BLaER1 treated with 17β-estradiol and CSF1 and Interleukin-3, amounts not matched to agents 10 nM and 100 nM (cell line): ENCODE measurements around the gene TUBA4A.

ENCODE experiments used
- H3K27ac ChIP-seq, 11 experiments: shearing (Covaris generic); formaldehyde crosslinking; 2 replicates each; pipeline ENCODE4 v1.8.1; 2022
- H3K27me3 ChIP-seq, 11 experiments: shearing (Covaris generic); formaldehyde crosslinking; 2 replicates each; pipeline ENCODE4 v1.8.1; 2022
- H3K36me3 ChIP-seq, 11 experiments: shearing (Covaris generic); formaldehyde crosslinking; 2 replicates each; pipeline ENCODE4 v1.8.1; 2022
- H3K4me1 ChIP-seq, 10 experiments: shearing (Covaris generic); formaldehyde crosslinking; 2 replicates each; pipeline ENCODE4 v1.8.1; 2022
- H3K4me2 ChIP-seq, 11 experiments: shearing (Covaris generic); formaldehyde crosslinking; 2 replicates each; pipeline ENCODE4 v1.8.1; 2022
- H3K4me3 ChIP-seq, 10 experiments: shearing (Covaris generic); formaldehyde crosslinking; 2 replicates each; pipeline ENCODE4 v1.8.1; 2022
- H3K9ac ChIP-seq, 11 experiments: shearing (Covaris generic); formaldehyde crosslinking; 2 replicates each; pipeline ENCODE4 v1.8.1; 2022
- H3K9me3 ChIP-seq, 11 experiments: shearing (Covaris generic); formaldehyde crosslinking; replicated peaks in 1 of 11; 2 replicates each; pipeline ENCODE4 v1.8.1; 2022
- H4K20me1 ChIP-seq, 11 experiments: shearing (Covaris generic); formaldehyde crosslinking; 2 replicates each; pipeline ENCODE4 v1.8.1; 2022
- Cebpa-rat ChIP-seq, 11 experiments: shearing (Covaris generic); IDR thresholded peaks; 2 replicates each; pipeline ENCODE4 v1.8.1; 2022

Gene TUBA4A

DNA sequence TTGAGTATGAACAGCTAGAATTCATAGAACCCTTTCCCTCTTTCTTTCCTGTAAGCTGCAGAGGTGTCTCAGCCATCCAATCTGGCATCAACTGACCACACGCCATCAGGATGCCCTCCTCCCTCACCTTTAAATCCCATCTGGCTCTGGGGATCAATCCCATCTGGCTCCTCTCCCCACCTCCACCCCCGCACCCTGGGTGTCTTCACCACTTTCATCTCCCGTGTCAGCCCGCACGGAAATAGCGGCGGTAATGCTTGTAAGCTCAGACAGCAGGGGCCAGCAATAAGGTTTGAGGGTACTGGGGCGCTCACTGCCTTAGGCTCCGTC lies 1.2 kb downstream of the TUBA4A start:
- peak overlapping the region in 9 of 11 experiments; percentile 69 to 88 (median 80); a peak in 18 of 22 replicates for H3K27ac ChIP-seq
- peaks cover 69 to 84% (median 81%) of the 10 kb centered on the region in 10 experiments for H3K4me1 ChIP-seq
- peaks cover 0 to 26% (median 9%) of the 10 kb centered on the region in 11 experiments; a peak in 9 of 22 replicates for H3K36me3 ChIP-seq
- H3K9ac ChIP-seq = peak overlapping the region; percentile 66 to 81 (median 78)
- no peaks in the 10 kb centered on the region for H3K9me3 ChIP-seq
- TF ChIP-seq Cebpa-rat (IDR thresholded peaks at IDR 0.05) = no peak
- peak overlapping the region; percentile 91 to 100 (median 99) for H3K4me2 ChIP-seq
- H3K4me3 ChIP-seq = peak overlapping the region; percentile 59 to 78 (median 66)
- peaks cover 0 to 35% (median 0%) of the 10 kb centered on the region in 11 experiments; a peak in 3 of 22 replicates for H4K20me1 ChIP-seq
- H3K27me3 ChIP-seq = peaks cover 0 to 20% (median 14%) of the 10 kb centered on the region in 11 experiments; a peak in 10 of 22 replicates

DNA sequence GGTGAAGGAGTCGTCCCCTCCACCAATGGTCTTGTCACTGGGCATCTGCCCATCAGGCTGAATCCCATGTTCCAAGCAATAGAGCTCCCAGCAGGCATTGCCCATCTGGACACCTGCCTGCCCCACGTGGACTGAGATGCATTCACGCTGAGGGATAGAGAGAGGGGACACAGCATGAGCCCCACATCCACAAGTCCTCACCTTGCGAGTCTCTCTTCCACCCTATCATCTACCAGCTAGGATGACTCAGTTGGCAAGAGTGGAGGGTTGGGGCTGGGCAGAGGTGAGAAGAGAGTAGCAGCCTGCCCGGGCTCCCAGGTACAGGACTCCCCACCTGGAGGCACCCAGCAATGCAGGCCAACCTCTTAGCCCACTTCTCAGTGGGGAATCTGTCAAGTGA lies 1.6 kb downstream of the TUBA4A start:
- H3K27me3 ChIP-seq = peaks cover 0 to 20% (median 14%) of the 10 kb centered on the region in 11 experiments; a peak in 10 of 22 replicates
- peaks cover 73 to 88% (median 86%) of the 10 kb centered on the region in 10 experiments for H3K4me1 ChIP-seq
- H3K4me2 ChIP-seq = peak overlapping the region; percentile 91 to 100 (median 99)
- H3K4me3 ChIP-seq = peak overlapping the region in 9 of 10 experiments; percentile 59 to 78 (median 66); a peak in 18 of 20 replicates
- no peak for TF ChIP-seq Cebpa-rat (IDR thresholded peaks at IDR 0.05)
- no peaks in the 10 kb centered on the region for H3K9me3 ChIP-seq
- peaks cover 0 to 35% (median 0%) of the 10 kb centered on the region in 11 experiments; a peak in 3 of 22 replicates for H4K20me1 ChIP-seq
- peak overlapping the region in 9 of 11 experiments; percentile 66 to 81 (median 78); a peak in 13 of 22 replicates for H3K9ac ChIP-seq
- peaks cover 0 to 30% (median 14%) of the 10 kb centered on the region in 11 experiments; a peak in 9 of 22 replicates for H3K36me3 ChIP-seq
- peak overlapping the region in 8 of 11 experiments; percentile 73 to 88 (median 80); a peak in 15 of 22 replicates for H3K27ac ChIP-seq

DNA sequence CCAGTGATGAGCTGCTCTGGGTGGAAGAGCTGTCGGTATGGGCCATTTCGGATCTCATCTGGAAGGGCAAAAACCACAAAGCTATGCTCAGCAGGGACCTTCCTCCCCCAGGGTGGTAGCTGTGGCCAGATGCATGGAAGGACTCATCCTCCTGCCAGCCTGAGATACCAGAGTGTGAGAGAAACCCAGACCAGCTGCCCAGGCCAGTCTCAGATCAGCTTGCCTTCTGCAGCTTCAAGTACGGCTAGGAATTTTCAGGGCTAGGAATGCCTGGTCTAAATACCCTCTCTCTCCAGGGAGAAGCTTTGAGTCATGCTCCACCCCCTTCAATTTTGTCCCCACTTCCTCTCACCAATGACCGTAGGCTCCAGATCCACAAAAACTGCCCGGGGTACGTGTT lies 2.1 kb downstream of the TUBA4A start:
- Histone ChIP-seq H3K4me2 (peak overlapping the region; percentile 91 to 100 (median 99)), H3K36me3 (peaks cover 0 to 35% (median 14%) of the 10 kb centered on the region in 11 experiments; a peak in 9 of 22 replicates), H4K20me1 (peaks cover 0 to 35% (median 0%) of the 10 kb centered on the region in 11 experiments; a peak in 3 of 22 replicates), H3K4me1 (peaks cover 77 to 93% (median 90%) of the 10 kb centered on the region in 10 experiments), H3K27ac (peak overlapping the region in 6 of 11 experiments; percentile 73 to 95 (median 80); a peak in 7 of 22 replicates), H3K9ac (peak overlapping the region in 2 of 11 experiments; percentile 2 to 78; a peak in 1 of 22 replicates), H3K4me3 (peak overlapping the region in 3 of 10 experiments; percentile 66 to 78 (median 70); a peak in 7 of 20 replicates), H3K27me3 (peaks cover 0 to 20% (median 14%) of the 10 kb centered on the region in 11 experiments; a peak in 10 of 22 replicates), H3K9me3 (no peaks in the 10 kb centered on the region)
- no peak for TF ChIP-seq Cebpa-rat (IDR thresholded peaks at IDR 0.05)

DNA sequence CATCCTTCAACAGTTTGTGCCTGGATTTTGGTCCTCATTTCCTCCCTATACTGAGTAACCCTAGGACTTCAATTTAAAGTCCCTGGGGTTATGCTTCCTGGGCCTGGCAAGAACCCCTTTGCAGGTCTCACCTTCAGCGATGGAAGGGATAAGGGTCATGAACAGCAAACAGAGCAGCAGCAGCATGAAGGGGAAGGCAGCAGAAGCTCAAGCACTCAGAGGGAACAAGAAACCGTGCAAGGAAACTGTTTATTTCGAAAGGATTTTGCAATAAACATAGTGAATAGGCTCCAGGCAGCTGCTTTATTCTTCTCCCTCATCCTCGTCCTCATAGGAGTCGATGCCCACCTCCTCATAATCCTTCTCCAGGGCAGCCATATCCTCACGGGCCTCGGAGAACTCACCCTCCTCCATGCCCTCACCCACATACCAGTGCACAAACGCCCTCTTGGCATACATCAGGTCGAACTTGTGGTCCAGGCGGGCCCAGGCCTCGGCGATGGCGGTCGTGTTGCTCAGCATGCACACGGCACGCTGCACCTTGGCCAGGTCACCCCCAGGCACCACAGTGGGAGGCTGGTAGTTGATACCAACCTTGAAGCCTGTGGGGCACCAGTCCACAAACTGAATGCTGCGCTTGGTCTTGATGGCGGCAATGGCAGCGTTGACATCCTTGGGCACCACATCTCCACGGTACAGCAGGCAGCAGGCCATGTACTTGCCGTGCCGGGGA lies 3.5 kb downstream of the TUBA4A start:
- H3K9ac ChIP-seq = peak overlapping the region; percentile 52 to 76 (median 70); a peak in 20 of 22 replicates
- no peak for TF ChIP-seq Cebpa-rat (IDR thresholded peaks at IDR 0.05)
- peak overlapping the region in 9 of 10 experiments; percentile 7 to 59 (median 38); a peak in 9 of 20 replicates for H3K4me3 ChIP-seq
- peak overlapping the region; percentile 36 to 95 (median 85); a peak in 21 of 22 replicates for H3K27ac ChIP-seq
- peaks cover 0 to 20% (median 14%) of the 10 kb centered on the region in 11 experiments; a peak in 10 of 22 replicates for H3K27me3 ChIP-seq
- H3K9me3 ChIP-seq = no peaks in the 10 kb centered on the region
- H3K4me1 ChIP-seq = peaks cover 80 to 98% (median 97%) of the 10 kb centered on the region in 10 experiments
- H3K36me3 ChIP-seq = peaks cover 0 to 36% (median 14%) of the 10 kb centered on the region in 11 experiments; a peak in 9 of 22 replicates
- H3K4me2 ChIP-seq = peak overlapping the region; percentile 91 to 100 (median 99)
- H4K20me1 ChIP-seq = peaks cover 0 to 35% (median 0%) of the 10 kb centered on the region in 11 experiments; a peak in 3 of 22 replicates

GRCh38 chr2:219249203-219249980 lies 4.3 kb downstream of the TUBA4A start:
- peaks cover 82 to 97% (median 96%) of the 10 kb centered on the region in 10 experiments for H3K4me1 ChIP-seq
- H3K4me2 ChIP-seq = peak overlapping the region; percentile 91 to 100 (median 99)
- H3K4me3 ChIP-seq = peak overlapping the region; percentile 7 to 59 (median 34); a peak in 16 of 20 replicates
- peaks cover 0 to 33% (median 0%) of the 10 kb centered on the region in 11 experiments; a peak in 3 of 22 replicates for H4K20me1 ChIP-seq
- peak overlapping the region; percentile 52 to 76 (median 70) for H3K9ac ChIP-seq
- no peak for TF ChIP-seq Cebpa-rat (IDR thresholded peaks at IDR 0.05)
- no peaks in the 10 kb centered on the region for H3K9me3 ChIP-seq
- H3K36me3 ChIP-seq = peaks cover 0 to 36% (median 14%) of the 10 kb centered on the region in 11 experiments; a peak in 9 of 22 replicates
- H3K27ac ChIP-seq = peak overlapping the region; percentile 60 to 95 (median 85)
- peaks cover 0 to 20% (median 14%) of the 10 kb centered on the region in 11 experiments; a peak in 10 of 22 replicates for H3K27me3 ChIP-seq

DNA sequence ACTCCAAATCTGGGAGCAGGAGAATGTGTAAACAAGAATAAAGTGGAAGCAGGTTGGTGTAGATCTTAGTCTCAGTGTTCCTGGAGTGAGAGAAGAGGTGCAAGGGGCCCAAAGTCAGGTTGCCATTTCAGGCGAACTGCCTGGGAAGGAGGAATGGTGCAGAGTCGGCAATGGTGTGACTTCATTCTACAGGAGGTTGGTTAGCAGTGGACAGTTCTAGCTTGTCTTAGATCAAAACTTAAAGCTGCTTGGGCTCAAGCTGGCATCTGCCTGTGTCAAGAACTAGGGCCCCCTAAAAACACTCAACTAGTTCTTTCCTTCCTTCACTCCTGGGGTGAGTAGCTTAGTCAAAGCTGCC lies 4.9 kb downstream of the TUBA4A start:
- peak overlapping the region; percentile 52 to 76 (median 70) for H3K9ac ChIP-seq
- no peak for TF ChIP-seq Cebpa-rat (IDR thresholded peaks at IDR 0.05)
- H4K20me1 ChIP-seq = peaks cover 0 to 27% (median 0%) of the 10 kb centered on the region in 11 experiments; a peak in 2 of 22 replicates
- peaks cover 0 to 20% (median 14%) of the 10 kb centered on the region in 11 experiments; a peak in 10 of 22 replicates for H3K27me3 ChIP-seq
- H3K9me3 ChIP-seq = no peaks in the 10 kb centered on the region
- peak overlapping the region in 9 of 10 experiments; percentile 0 to 59 (median 38); a peak in 13 of 20 replicates for H3K4me3 ChIP-seq
- peak overlapping the region; percentile 91 to 100 (median 99) for H3K4me2 ChIP-seq
- peak overlapping the region; percentile 60 to 95 (median 85) for H3K27ac ChIP-seq
- peaks cover 0 to 36% (median 14%) of the 10 kb centered on the region in 11 experiments; a peak in 9 of 22 replicates for H3K36me3 ChIP-seq
- peaks cover 85 to 94% (median 93%) of the 10 kb centered on the region in 10 experiments for H3K4me1 ChIP-seq

GRCh38 chr2:219247678-219248642 lies 5.8 kb downstream of the TUBA4A start:
- peak overlapping the region; percentile 91 to 100 (median 99) for H3K4me2 ChIP-seq
- peaks cover 0 to 13% (median 9%) of the 10 kb centered on the region in 11 experiments; a peak in 10 of 22 replicates for H3K27me3 ChIP-seq
- H3K27ac ChIP-seq = peak overlapping the region in 9 of 11 experiments; percentile 17 to 95 (median 67); a peak in 14 of 22 replicates
- no peak for TF ChIP-seq Cebpa-rat (IDR thresholded peaks at IDR 0.05)
- H4K20me1 ChIP-seq = peaks cover 0 to 23% (median 0%) of the 10 kb centered on the region in 11 experiments; a peak in 2 of 22 replicates
- H3K9ac ChIP-seq = peak overlapping the region in 4 of 11 experiments; percentile 10 to 70 (median 33); a peak in 4 of 22 replicates
- peaks cover 82 to 85% (median 84%) of the 10 kb centered on the region in 10 experiments for H3K4me1 ChIP-seq
- no peaks in the 10 kb centered on the region for H3K9me3 ChIP-seq
- peak overlapping the region in 4 of 10 experiments; percentile 6 to 93 (median 36); a peak in 5 of 20 replicates for H3K4me3 ChIP-seq
- peaks cover 0 to 36% (median 14%) of the 10 kb centered on the region in 11 experiments; a peak in 9 of 22 replicates for H3K36me3 ChIP-seq
